A549 treated with DMSO at 1 μM for 4 hours (cell line): ENCODE results near the gene ASB13. TPM values are rescaled to one million over a fixed set of nuclear protein-coding genes. Genes with fewer than 3 reads are reported as not detected.

ENCODE experiments used
- total RNA-seq: library from RNA; stranded (reverse); fragments of 200-300 nt; extraction: Qiagen RNA extraction; gene quantifications from 5 replicates; pipeline ENCODE4 v1.2.3, GENCODE V29; 2022; ENCODE audit warnings: low read depth

ASB13 gene
- 19.2 to 24.6 TPM (median 22.5 TPM) in 5 replicates for total RNA-seq

GRCh38 chr10:5666008-5666840, at the start of gene ASB13:
Gene ASB13 (minus strand): TSS chr10:5666595. CDS start chr10:5666551, 44 bp downstream.

DNA sequence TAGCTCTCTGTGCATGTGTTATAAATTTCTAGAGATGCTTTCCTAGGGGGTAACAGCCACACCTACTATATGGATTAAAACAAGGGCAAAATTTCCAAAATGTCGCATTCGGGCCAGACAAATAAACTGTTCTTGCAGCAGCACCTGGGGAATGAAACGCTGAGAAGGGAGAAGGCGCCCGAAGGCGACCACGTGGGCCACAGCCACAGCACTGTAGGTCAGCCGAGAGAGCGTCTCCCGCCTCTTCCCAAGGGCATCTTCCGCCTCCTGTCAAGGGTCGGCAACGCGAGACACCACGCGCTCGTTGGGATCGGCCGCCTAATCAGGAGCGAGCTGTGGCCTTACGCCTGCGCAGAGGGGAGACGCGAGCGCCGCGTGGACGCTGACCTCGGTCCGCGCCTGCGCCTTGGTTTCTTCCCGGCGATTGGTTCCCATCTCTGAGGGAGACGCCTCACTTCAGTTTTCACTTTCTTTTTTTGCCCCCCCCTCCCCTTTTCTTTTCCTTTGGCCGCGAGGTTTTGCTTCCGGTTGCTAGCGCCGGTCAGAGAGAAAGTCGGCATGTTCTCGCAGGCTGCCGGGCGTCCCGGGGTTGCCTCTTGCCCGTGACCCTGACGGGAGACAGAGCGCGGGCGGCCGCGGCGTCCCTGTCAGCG, 18.0 kb upstream of the ASB13 start, which contains the start of gene TASOR2:
TASOR2 (plus strand) TSS at position 521 of the 653 bp plus-strand sequence. CDS start 35,805 bp downstream, outside the sequence.

Other genes with a start within 250 kb of the ASB13 start
- not detected in 5 replicates for gene CALML5, start 167.0 kb downstream of the ASB13 start, total RNA-seq
- gene CALML3, start 141.6 kb downstream of the ASB13 start, total RNA-seq, result not detected in 5 replicates
- gene TASOR2, start 18.2 kb upstream of the ASB13 start, total RNA-seq, result 34.3 to 53.7 TPM (median 42.7 TPM) in 5 replicates
- gene GDI2, start 146.8 kb upstream of the ASB13 start, total RNA-seq, result 213 to 256 TPM (median 234 TPM) in 5 replicates
- gene ANKRD16, start 223.3 kb upstream of the ASB13 start, total RNA-seq, result 8.5 to 12.0 TPM (median 10.9 TPM) in 5 replicates
- 29.6 to 43.5 TPM (median 40.6 TPM) in 5 replicates for gene FBH1, start 223.6 kb upstream of the ASB13 start, total RNA-seq